K562 (cell line): Measurements from ENCODE around the gene SRCIN1. TPM values are rescaled to one million over a fixed set of nuclear protein-coding genes. Genes with fewer than 3 reads are reported as not detected.

Experiments used
- ATAC-seq: fragments of 200-7000 bp; cut with Tn5 transposase; 3 replicates; pipeline ENCODE4 v1.9.1; 2020; ENCODE audit warnings: moderate library complexity
- BruUV-seq: library from RNA; stranded (reverse); fragments of 400-500 nt; replicated peaks from 2 replicates; lab custom pipeline; 2021; lab: Mats Ljungman, UMichigan
- CTCF ChIA-PET: fragments of 300-600 bp; formaldehyde crosslinking; extraction: SDS; loops from one replicate; lab custom pipeline; 2021; ENCODE audit warnings: low intra/inter-chr PET ratio; lab: Yijun Ruan, JAX
- POLR2A ChIA-PET: fragments of 300-600, 350-650 bp; sonication (Branson Sonifier 250); formaldehyde crosslinking; extraction: SDS; loops from one replicate; lab custom pipeline; 2021; ENCODE audit warnings: antibody characterized with exemption, inconsistent platforms; lab: Yijun Ruan, JAX
- DNase-seq, 4 experiments: peaks; one replicate each; pipeline versions ENCODE4 v3.0.0 to v3.0.0-alpha.2; 2011 to 2018; ENCODE audit warnings: low spot score in 3 of 4, mixed read lengths in 3 of 4; ENCODE audit errors: extremely low read depth in 1 of 4
- FAIRE-seq: peaks from 2 replicates; lab custom pipeline; 2011; peaks lifted over from hg19 to GRCh38; lab: Jason Lieb, UNC
- H2AFZ ChIP-seq: 2 replicates; pipeline ENCODE4 v1.6.0; 2011; ENCODE audit warnings: low read depth, low read length, control low read depth, inconsistent platforms
- H3K27ac ChIP-seq: fragments of 200-600 bp; 3 replicates; pipeline ENCODE4 v1.8.0; 2011; ENCODE audit warnings: low read depth, mild to moderate bottlenecking, control low read depth, inconsistent platforms, low read length, moderate library complexity, mixed read lengths; ENCODE audit errors: extremely low read depth
- H3K27me3 ChIP-seq, 2 experiments: fragments of 300-600 bp in 1 of 2; 2 replicates in 1 of 2; 3 replicates in 1 of 2; pipeline versions ENCODE4 v1.6.0 to v1.8.0; 2011; ENCODE audit warnings: inconsistent platforms in 2 of 2, low read length in 2 of 2, mild to moderate bottlenecking in 1 of 2, mixed read lengths in 1 of 2, moderate library complexity in 1 of 2; ENCODE audit not compliant: control insufficient read depth in 2 of 2, insufficient read depth in 2 of 2
- H3K36me3 ChIP-seq: fragments of 300-600 bp; 3 replicates; pipeline ENCODE4 v1.8.0; 2011; ENCODE audit warnings: mild to moderate bottlenecking, low read length, inconsistent platforms; ENCODE audit not compliant: control insufficient read depth, insufficient read depth
- H3K4me1 ChIP-seq, 2 experiments: fragments of 200-600 bp in 1 of 2; replicated peaks in 1 of 2; 2 replicates in 1 of 2; 3 replicates in 1 of 2; pipeline versions ENCODE4 v1.5.1 to v1.8.0; 2011; ENCODE audit warnings: inconsistent platforms in 2 of 2, low read length in 2 of 2, mild to moderate bottlenecking in 1 of 2, mixed read lengths in 1 of 2, moderate library complexity in 1 of 2; ENCODE audit not compliant: control insufficient read depth in 2 of 2, insufficient read depth in 2 of 2
- H3K4me2 ChIP-seq: 2 replicates; pipeline ENCODE4 v1.6.1; 2011; ENCODE audit warnings: low read length, control low read depth, inconsistent platforms, mixed read lengths; ENCODE audit not compliant: insufficient read depth
- H3K4me3 ChIP-seq: fragments of 200-600 bp; sonication (generic), shearing (Covaris generic); 2 replicates; pipeline ENCODE4 v1.5.1; 2016; ENCODE audit warnings: control low read depth, inconsistent platforms
- H3K79me2 ChIP-seq: fragments of 200-600 bp; 3 replicates; pipeline ENCODE4 v1.8.0; 2011; ENCODE audit warnings: low read length, inconsistent platforms; ENCODE audit not compliant: control insufficient read depth, insufficient read depth
- H3K9ac ChIP-seq, 2 experiments: 2 replicates each; pipeline versions ENCODE4 v1.6.0 to v1.6.1; 2011; ENCODE audit warnings: low read depth in 2 of 2, low read length in 2 of 2, control low read depth in 1 of 2, inconsistent platforms in 1 of 2, mild to moderate bottlenecking in 1 of 2, mixed read lengths in 1 of 2; ENCODE audit not compliant: insufficient read depth in 1 of 2
- H3K9me1 ChIP-seq: one replicate; pipeline ENCODE4 v1.6.0; 2011; ENCODE audit warnings: inconsistent platforms, mild to moderate bottlenecking, low read length, moderate library complexity; ENCODE audit not compliant: control insufficient read depth, insufficient read depth
- H3K9me3 ChIP-seq: replicated peaks from 2 replicates; pipeline ENCODE4 v1.5.1; 2011; ENCODE audit warnings: low read depth, low read length, inconsistent platforms; ENCODE audit not compliant: control insufficient read depth, insufficient read depth
- H4K20me1 ChIP-seq: replicated peaks from 2 replicates; pipeline ENCODE4 v1.6.1; 2011; ENCODE audit warnings: low read length, inconsistent platforms, mixed read lengths; ENCODE audit not compliant: control insufficient read depth, insufficient read depth
- ATF6 ChIP-seq: sonication (generic); formaldehyde crosslinking; IDR thresholded peaks from 2 replicates; pipeline ENCODE4 v1.4.0; 2020; ENCODE audit warnings: mild to moderate bottlenecking, missing genetic modification reagents
- BRF1 ChIP-seq: IDR thresholded peaks from 3 replicates; pipeline ENCODE4 v1.6.1; 2011; ENCODE audit warnings: borderline replicate concordance, mild to moderate bottlenecking; ENCODE audit not compliant: insufficient read length; ENCODE audit errors: extremely low read depth
- CBFA2T2 ChIP-seq: fragments of 450-650 bp; conservative IDR thresholded peaks from 2 replicates; pipeline ENCODE4 v1.6.1; 2017; ENCODE audit warnings: mild to moderate bottlenecking
- CBFA2T3 ChIP-seq: fragments of 450-650 bp; IDR thresholded peaks from 2 replicates; pipeline ENCODE4 v1.6.1; 2017
- ZNF609 ChIP-seq: sonication (generic); formaldehyde crosslinking; IDR thresholded peaks from 2 replicates; pipeline ENCODE4 v1.8.1; 2023; ENCODE audit warnings: missing genetic modification reagents, mild to moderate bottlenecking, borderline replicate concordance
- WGBS: fragments of 100-300 bp; shearing (Covaris generic); methylation state at CpG from one replicate; pipeline ENCODE4 v1.1.6; 2016; ENCODE audit warnings: low coverage, mixed read lengths; ENCODE audit not compliant: insufficient coverage; ENCODE audit errors: missing lambda C conversion rate; 5-methylcytosine and 5-hydroxymethylcytosine counted together
- in situ Hi-C: fragments of 300-500 bp; cut with MboI; formaldehyde crosslinking; loops from 4 replicates; pipeline ENCODE4 v1.15.0; 2018; ENCODE audit warnings: inconsistent platforms, mixed read lengths
- intact Hi-C: fragments of 100-400 bp; cut with micrococcal nuclease; formaldehyde crosslinking; loops from 2 replicates; pipeline ENCODE4 v1.14.2; 2022
- polyA plus RNA-seq, 8 experiments: library from polyadenylated mRNA; depleted of rRNA in 4 of 8; stranded (reverse) in 5 of 8; unstranded in 3 of 8; fragments of >200 nt; fragmentation: Nextera tagmentation in 2 of 8; fragmentation: Illumina TruSeq in 1 of 8; extraction: Ambion mirVana in 2 of 8; extraction: Trizol in 1 of 8; gene quantifications; 2 replicates each; pipeline versions ENCODE4 v1.2.1 to v1.2.3, GENCODE V29; 2011 to 2014; ENCODE audit warnings: inconsistent platforms in 1 of 8, missing spikeins in 1 of 8
- total RNA-seq, 7 experiments: library from RNA; depleted of rRNA in 6 of 7; stranded (reverse); fragments of >200 nt in 6 of 7; fragmentation: Illumina TruSeq in 2 of 7; extraction: Trizol in 2 of 7; gene quantifications; 2 replicates each; pipeline versions ENCODE4 v1.2.1 to v1.2.3, GENCODE V29; 2011 to 2021; ENCODE audit warnings: low replicate concordance in 1 of 7

Gene SRCIN1
- total and polyA plus RNA-seq, 9 of the 15 experiments (the other 6 are each of a cell fraction or from before 2014, with no cell fraction given), result 0.09 to 0.33 (median 0.13) TPM; not detected in 6

GRCh38 chr17:38616361-38616760, 10.6 kb upstream of the SRCIN1 start (continued):
- TF ChIP-seq ZNF609 (CRISPR knock-in tag) (no peak), BRF1 (no peak)

GRCh38 chr17:38613981-38614779, 8.4 kb upstream of the SRCIN1 start:
- intact Hi-C loops, result no loop called here
- Histone ChIP-seq H3K9ac (0 out of 4 replicates have a peak overlapping the region, but pooled peaks of 1 of the 2 experiments have one; percentile 52), H3K4me3 (no peak overlapping the region), H3K4me2 (no peak overlapping the region), H2AFZ (no peak overlapping the region), H3K27me3 (peaks cover 30 to 75% of the 10 kb centered on the region in 2 experiments)
- BruUV-seq, result no TSS peak
- peak; percentile 59 for TF ChIP-seq CBFA2T3
- no peak for TF ChIP-seq ATF6 (CRISPR knock-in tag)
- TF ChIP-seq CBFA2T2, result 0 out of 2 replicates have a peak, but pooled peaks have one; percentile 10
- TF ChIP-seq, all 486 proteins: peak for 2
- POLR2A ChIA-PET, result interaction anchor here (0.6 kb wide), 1 partner anchor 79 kb away, joined by 3 read pairs; no protein-coding TSS in a partner anchor
- ATAC-seq, result no peak
- no peaks in the 10 kb centered on the region for H4K20me1 ChIP-seq
- H3K27ac ChIP-seq, result no peak overlapping the region
- no peaks in the 10 kb centered on the region for H3K36me3 ChIP-seq
- no peak for FAIRE-seq
- CTCF ChIA-PET, result no interaction called here
- no peak for DNase-seq
- H3K9me1 ChIP-seq, result no peaks in the 10 kb centered on the region
- H3K79me2 ChIP-seq, result no peaks in the 10 kb centered on the region
- no peaks in the 10 kb centered on the region; a peak in 1 of 5 replicates for H3K4me1 ChIP-seq
- in situ Hi-C loops, result no loop called here
- peaks cover 5% of the 10 kb centered on the region for H3K9me3 ChIP-seq
- 4% methylated on average over 5 of the region's 7 CpGs for WGBS
